Fibroblast of villous mesenchyme (primary cell): ENCODE measurements around the gene ANXA8. TPM values are rescaled to one million over a fixed set of nuclear protein-coding genes. Genes with fewer than 3 reads are reported as not detected.
A peak's percentile ranks its signal among the peaks of the same experiment; 100 is the strongest.

Experiments
- DNase-seq: peaks from one replicate; pipeline ENCODE4 v3.0.0-alpha.2; 2010; ENCODE audit warnings: low read depth
- H3K4me3 ChIP-seq: 2 replicates; pipeline ENCODE4 v1.5.1; 2011; ENCODE audit warnings: low read depth, mild to moderate bottlenecking, low read length
- total RNA-seq: library from RNA; depleted of rRNA; stranded (reverse); fragments of >200 nt; gene quantifications from 2 replicates; pipeline ENCODE4 v1.2.3, GENCODE V29; 2012
- TF ChIP-seq, protein P1 (sequence below): IDR thresholded peaks from 2 replicates; pipeline ENCODE4 v1.5.1; 2012; ENCODE audit warnings: low read depth, mild to moderate bottlenecking, low read length; ENCODE audit not compliant: insufficient read depth

Gene ANXA8
- total RNA-seq, 1 donor = 3.9 TPM

- peak; percentile 74 for DNase-seq
- H3K4me3 ChIP-seq = no peak overlapping the region
- TF ChIP-seq, protein P1, sequence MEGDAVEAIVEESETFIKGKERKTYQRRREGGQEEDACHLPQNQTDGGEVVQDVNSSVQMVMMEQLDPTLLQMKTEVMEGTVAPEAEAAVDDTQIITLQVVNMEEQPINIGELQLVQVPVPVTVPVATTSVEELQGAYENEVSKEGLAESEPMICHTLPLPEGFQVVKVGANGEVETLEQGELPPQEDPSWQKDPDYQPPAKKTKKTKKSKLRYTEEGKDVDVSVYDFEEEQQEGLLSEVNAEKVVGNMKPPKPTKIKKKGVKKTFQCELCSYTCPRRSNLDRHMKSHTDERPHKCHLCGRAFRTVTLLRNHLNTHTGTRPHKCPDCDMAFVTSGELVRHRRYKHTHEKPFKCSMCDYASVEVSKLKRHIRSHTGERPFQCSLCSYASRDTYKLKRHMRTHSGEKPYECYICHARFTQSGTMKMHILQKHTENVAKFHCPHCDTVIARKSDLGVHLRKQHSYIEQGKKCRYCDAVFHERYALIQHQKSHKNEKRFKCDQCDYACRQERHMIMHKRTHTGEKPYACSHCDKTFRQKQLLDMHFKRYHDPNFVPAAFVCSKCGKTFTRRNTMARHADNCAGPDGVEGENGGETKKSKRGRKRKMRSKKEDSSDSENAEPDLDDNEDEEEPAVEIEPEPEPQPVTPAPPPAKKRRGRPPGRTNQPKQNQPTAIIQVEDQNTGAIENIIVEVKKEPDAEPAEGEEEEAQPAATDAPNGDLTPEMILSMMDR = peak; percentile 88
Measured at GRCh38 chr10:47438857-47439474, 44.9 kb downstream of the ANXA8 start.

GRCh38 chr10:47435081-47435480, 48.8 kb downstream of the ANXA8 start:
- DNase-seq = no peak
- H3K4me3 ChIP-seq = no peak overlapping the region
- TF ChIP-seq, protein P1 = no peak

GRCh38 chr10:47425813-47426419, 58.0 kb downstream of the ANXA8 start:
- H3K4me3 ChIP-seq = no peak overlapping the region
- TF ChIP-seq, protein P1 = no peak
- no peak for DNase-seq

DNA sequence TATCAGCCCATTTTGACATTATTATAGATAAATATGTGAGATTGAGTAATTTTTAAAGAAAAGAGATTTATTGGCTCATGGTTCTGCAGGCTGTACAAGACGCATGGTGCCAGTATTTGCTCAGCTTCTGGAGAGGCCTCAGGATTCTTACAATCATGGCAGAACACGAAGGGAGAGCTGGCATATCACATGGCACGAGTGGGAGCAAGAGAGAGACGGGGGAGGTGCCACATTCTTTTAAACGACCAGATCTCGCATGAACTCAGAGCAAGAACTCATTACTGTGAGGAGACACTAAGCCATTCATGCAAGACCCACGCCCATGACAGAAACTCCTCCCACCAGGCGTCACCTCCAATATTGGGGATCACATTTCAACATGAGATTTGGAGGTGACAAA, 59.7 kb downstream of the ANXA8 start:
- TF ChIP-seq, protein P1 = no peak
- DNase-seq = no peak
- H3K4me3 ChIP-seq = no peak overlapping the region

DNA sequence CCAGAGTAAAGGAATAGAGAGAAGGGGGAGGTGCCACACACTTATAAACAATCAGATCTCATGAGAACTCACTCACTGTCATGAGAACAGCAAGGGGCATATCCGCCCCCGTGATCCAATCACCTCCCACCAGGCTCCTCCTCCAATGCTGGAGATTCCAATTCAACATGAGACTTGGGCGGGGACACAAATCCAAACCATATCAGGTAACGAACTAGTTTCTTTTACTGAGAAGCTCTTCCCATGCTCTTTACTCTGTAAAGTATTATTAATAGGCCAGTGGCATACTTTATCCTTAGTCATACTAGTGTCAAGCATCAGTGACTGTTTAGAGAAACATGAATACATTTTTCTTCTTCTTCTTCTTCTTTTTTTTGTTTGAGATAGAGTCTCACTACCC, 60.4 kb downstream of the ANXA8 start:
- H3K4me3 ChIP-seq = no peak overlapping the region
- TF ChIP-seq, protein P1 = no peak
- DNase-seq = no peak

- DNase-seq = peak; percentile 78
- no peak overlapping the region for H3K4me3 ChIP-seq
- TF ChIP-seq, protein P1 = no peak
Measured at GRCh38 chr10:47421057-47421952, 62.6 kb downstream of the ANXA8 start.
